ENCODE results near the gene PXDN.

DNA sequence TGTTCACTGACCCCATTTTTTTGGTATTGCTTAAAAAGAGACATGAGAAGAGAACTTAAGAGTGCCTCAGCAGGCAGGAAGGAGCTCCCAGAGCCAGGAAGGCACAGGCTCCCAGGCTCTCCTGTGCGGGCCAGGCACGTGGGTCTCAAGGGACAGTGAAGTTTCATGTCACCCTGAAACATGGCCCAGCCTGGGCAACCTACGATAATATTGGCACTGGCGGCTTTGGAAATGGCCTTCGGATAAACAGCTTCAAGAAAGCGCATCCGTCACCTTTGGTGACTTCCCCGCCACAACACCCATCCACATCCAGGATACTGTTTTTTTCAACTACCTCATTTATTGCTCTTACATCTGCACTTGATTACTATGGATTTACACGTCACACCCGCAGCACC is 30.5 kb downstream of the PXDN start:
- TF ChIP-seq ZNF232 (CRISPR knock-in tag; IDR thresholded peaks at IDR 0.05) (no peak), FOXK1 (CRISPR knock-in tag; IDR thresholded peaks at IDR 0.05) (no peak), ZNF138 (CRISPR knock-in tag; conservative IDR thresholded peaks at IDR 0.05) (no peak), CREB1 (CRISPR knock-in tag; IDR thresholded peaks at IDR 0.05) (no peak), JUN (CRISPR knock-in tag; IDR thresholded peaks at IDR 0.05) (no peak), NR1H2 (CRISPR knock-in tag; IDR thresholded peaks at IDR 0.05) (no peak)
- TF ChIP-seq, protein P1, sequence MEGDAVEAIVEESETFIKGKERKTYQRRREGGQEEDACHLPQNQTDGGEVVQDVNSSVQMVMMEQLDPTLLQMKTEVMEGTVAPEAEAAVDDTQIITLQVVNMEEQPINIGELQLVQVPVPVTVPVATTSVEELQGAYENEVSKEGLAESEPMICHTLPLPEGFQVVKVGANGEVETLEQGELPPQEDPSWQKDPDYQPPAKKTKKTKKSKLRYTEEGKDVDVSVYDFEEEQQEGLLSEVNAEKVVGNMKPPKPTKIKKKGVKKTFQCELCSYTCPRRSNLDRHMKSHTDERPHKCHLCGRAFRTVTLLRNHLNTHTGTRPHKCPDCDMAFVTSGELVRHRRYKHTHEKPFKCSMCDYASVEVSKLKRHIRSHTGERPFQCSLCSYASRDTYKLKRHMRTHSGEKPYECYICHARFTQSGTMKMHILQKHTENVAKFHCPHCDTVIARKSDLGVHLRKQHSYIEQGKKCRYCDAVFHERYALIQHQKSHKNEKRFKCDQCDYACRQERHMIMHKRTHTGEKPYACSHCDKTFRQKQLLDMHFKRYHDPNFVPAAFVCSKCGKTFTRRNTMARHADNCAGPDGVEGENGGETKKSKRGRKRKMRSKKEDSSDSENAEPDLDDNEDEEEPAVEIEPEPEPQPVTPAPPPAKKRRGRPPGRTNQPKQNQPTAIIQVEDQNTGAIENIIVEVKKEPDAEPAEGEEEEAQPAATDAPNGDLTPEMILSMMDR (IDR thresholded peaks at IDR 0.05): no peak
- TF ChIP-seq, protein P2, sequence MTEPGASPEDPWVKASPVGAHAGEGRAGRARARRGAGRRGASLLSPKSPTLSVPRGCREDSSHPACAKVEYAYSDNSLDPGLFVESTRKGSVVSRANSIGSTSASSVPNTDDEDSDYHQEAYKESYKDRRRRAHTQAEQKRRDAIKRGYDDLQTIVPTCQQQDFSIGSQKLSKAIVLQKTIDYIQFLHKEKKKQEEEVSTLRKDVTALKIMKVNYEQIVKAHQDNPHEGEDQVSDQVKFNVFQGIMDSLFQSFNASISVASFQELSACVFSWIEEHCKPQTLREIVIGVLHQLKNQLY (CRISPR knock-in tag; IDR thresholded peaks at IDR 0.05): no peak
- TF ChIP-seq, protein P3, sequence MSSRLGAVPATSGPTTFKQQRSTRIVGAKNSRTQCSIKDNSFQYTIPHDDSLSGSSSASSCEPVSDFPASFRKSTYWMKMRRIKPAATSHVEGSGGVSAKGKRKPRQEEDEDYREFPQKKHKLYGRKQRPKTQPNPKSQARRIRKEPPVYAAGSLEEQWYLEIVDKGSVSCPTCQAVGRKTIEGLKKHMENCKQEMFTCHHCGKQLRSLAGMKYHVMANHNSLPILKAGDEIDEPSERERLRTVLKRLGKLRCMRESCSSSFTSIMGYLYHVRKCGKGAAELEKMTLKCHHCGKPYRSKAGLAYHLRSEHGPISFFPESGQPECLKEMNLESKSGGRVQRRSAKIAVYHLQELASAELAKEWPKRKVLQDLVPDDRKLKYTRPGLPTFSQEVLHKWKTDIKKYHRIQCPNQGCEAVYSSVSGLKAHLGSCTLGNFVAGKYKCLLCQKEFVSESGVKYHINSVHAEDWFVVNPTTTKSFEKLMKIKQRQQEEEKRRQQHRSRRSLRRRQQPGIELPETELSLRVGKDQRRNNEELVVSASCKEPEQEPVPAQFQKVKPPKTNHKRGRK (CRISPR knock-in tag; IDR thresholded peaks at IDR 0.05; ENCODE audit: borderline replicate concordance): no peak
- TF ChIP-seq, protein P4, sequence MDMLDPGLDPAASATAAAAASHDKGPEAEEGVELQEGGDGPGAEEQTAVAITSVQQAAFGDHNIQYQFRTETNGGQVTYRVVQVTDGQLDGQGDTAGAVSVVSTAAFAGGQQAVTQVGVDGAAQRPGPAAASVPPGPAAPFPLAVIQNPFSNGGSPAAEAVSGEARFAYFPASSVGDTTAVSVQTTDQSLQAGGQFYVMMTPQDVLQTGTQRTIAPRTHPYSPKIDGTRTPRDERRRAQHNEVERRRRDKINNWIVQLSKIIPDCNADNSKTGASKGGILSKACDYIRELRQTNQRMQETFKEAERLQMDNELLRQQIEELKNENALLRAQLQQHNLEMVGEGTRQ (CRISPR knock-in tag; IDR thresholded peaks at IDR 0.05): no peak
